ENCODE data around the gene NTRK2. TPM values are rescaled to one million over a fixed set of nuclear protein-coding genes. Genes with fewer than 3 reads are reported as not detected.

Gene NTRK2
- total RNA-seq, 4 donors from 2014 or later = 1.1 to 7.3 (median 1.5) TPM

GRCh38 chr9:84858364-84858763, 188.8 kb downstream of the NTRK2 start:
- no peak for DNase-seq
- no peak for TF ChIP-seq POLR2A (IDR thresholded peaks at IDR 0.05)
- TF ChIP-seq CTCF (IDR thresholded peaks at IDR 0.05 in 4 of 5, conservative IDR thresholded peaks at IDR 0.05 in 1 of 5) = no peak
- Histone ChIP-seq H3K36me3 (no peaks in the 10 kb centered on the region), H3K4me1 (peaks cover 0 to 6% of the 10 kb centered on the region in 2 donors), H3K9me3 (no peaks in the 10 kb centered on the region), H3K27ac (peak overlapping the region in 2 of 4 donors; percentile 35 to 51), H3K27me3 (no peaks in the 10 kb centered on the region), H3K4me3 (no peak overlapping the region)
- intact Hi-C loops (cut with DNase I; ENCODE audit: low total_unique reads) = no loop called here
- in situ Hi-C loops (cut with MboI; ENCODE audit: low sequenced_read_pairs in 4 of 4) = no loop called here
- ATAC-seq = no peak

- H3K4me3 ChIP-seq = no peak overlapping the region
- H3K27ac ChIP-seq = no peak overlapping the region
- no peak for ATAC-seq
- H3K36me3 ChIP-seq = no peaks in the 10 kb centered on the region
- DNase-seq = no peak
- H3K9me3 ChIP-seq = no peaks in the 10 kb centered on the region
- no peaks in the 10 kb centered on the region for H3K27me3 ChIP-seq
- in situ Hi-C loops (cut with MboI; ENCODE audit: low sequenced_read_pairs in 4 of 4) (no loop called here), intact Hi-C loops (cut with DNase I; ENCODE audit: low total_unique reads) (no loop called here)
- no peak for TF ChIP-seq POLR2A (IDR thresholded peaks at IDR 0.05)
- no peak for TF ChIP-seq CTCF (IDR thresholded peaks at IDR 0.05 in 4 of 5, conservative IDR thresholded peaks at IDR 0.05 in 1 of 5)
- peaks cover 0 to 6% of the 10 kb centered on the region in 2 donors for H3K4me1 ChIP-seq
Observed at GRCh38 chr9:84860249-84861115, 191.0 kb downstream of the NTRK2 start.

GRCh38 chr9:84861455-84861854, 191.9 kb downstream of the NTRK2 start:
- Histone ChIP-seq H3K27ac (no peak overlapping the region), H3K36me3 (no peaks in the 10 kb centered on the region), H3K9me3 (no peaks in the 10 kb centered on the region), H3K4me3 (no peak overlapping the region), H3K4me1 (peaks cover 0 to 14% of the 10 kb centered on the region in 2 donors), H3K27me3 (no peaks in the 10 kb centered on the region)
- no peak for TF ChIP-seq CTCF (IDR thresholded peaks at IDR 0.05 in 4 of 5, conservative IDR thresholded peaks at IDR 0.05 in 1 of 5)
- TF ChIP-seq POLR2A (IDR thresholded peaks at IDR 0.05) = no peak
- DNase-seq = no peak
- in situ Hi-C loops (cut with MboI; ENCODE audit: low sequenced_read_pairs in 4 of 4) (no loop called here), intact Hi-C loops (cut with DNase I; ENCODE audit: low total_unique reads) (no loop called here)
- no peak for ATAC-seq

GRCh38 chr9:84862308-84862707, 192.8 kb downstream of the NTRK2 start:
- DNase-seq (no peak), ATAC-seq (no peak)
- no peaks in the 10 kb centered on the region for H3K9me3 ChIP-seq
- no peak overlapping the region for H3K27ac ChIP-seq
- no peak overlapping the region for H3K4me3 ChIP-seq
- H3K4me1 ChIP-seq = peaks cover 0 to 15% of the 10 kb centered on the region in 2 donors
- intact Hi-C loops (cut with DNase I; ENCODE audit: low total_unique reads) = no loop called here
- in situ Hi-C loops (cut with MboI; ENCODE audit: low sequenced_read_pairs in 4 of 4) = no loop called here
- H3K36me3 ChIP-seq = no peaks in the 10 kb centered on the region
- TF ChIP-seq CTCF (IDR thresholded peaks at IDR 0.05 in 4 of 5, conservative IDR thresholded peaks at IDR 0.05 in 1 of 5) (no peak), POLR2A (IDR thresholded peaks at IDR 0.05) (no peak)
- no peaks in the 10 kb centered on the region for H3K27me3 ChIP-seq
